Measurements from ENCODE around the gene ACOX2.

Gene ACOX2

GRCh38 chr3:58520403-58521335 lies 16.3 kb downstream of the ACOX2 start:
- Histone ChIP-seq H3K14ac (ENCODE audit: low read length) (no peak overlapping the region), H3K9me3 (replicated peaks in 1 of 2; ENCODE audit: control insufficient read depth in 2 of 2, insufficient read depth in 1 of 2, low read depth in 1 of 2, low read length in 2 of 2) (no peaks in the 10 kb centered on the region), H3K79me1 (ENCODE audit: low read depth, low read length) (no peaks in the 10 kb centered on the region), H3K9ac (ENCODE audit: low read depth, low read length, poor library complexity) (no peak overlapping the region), H3K27ac (replicated peaks; ENCODE audit: low read length) (no peak overlapping the region), H2BK15ac (ENCODE audit: low read length) (no peak overlapping the region), H3K36me3 (replicated peaks in 1 of 2; ENCODE audit: control insufficient read depth in 2 of 2, insufficient read depth in 2 of 2, low read length in 2 of 2) (no peaks in the 10 kb centered on the region), H3K4ac (ENCODE audit: low read length) (no peak overlapping the region), H4K91ac (ENCODE audit: low read depth, low read length, poor library complexity) (no peak overlapping the region), H3K18ac (ENCODE audit: low read length) (peak overlapping the region; percentile 38), H2BK120ac (ENCODE audit: low read depth, low read length) (no peak overlapping the region), H3K27me3 (ENCODE audit: control insufficient read depth in 3 of 3, insufficient read depth in 3 of 3, low read depth in 1 of 3, low read length in 3 of 3) (no peaks in the 10 kb centered on the region), H2BK12ac (ENCODE audit: low read length) (no peak overlapping the region), H3K23ac (ENCODE audit: low read depth, low read length, poor library complexity) (no peak overlapping the region), H3K4me1 (ENCODE audit: control insufficient read depth in 2 of 2, insufficient read depth in 1 of 2, low read depth in 1 of 2, low read length in 2 of 2) (peaks cover 17 to 25% of the 10 kb centered on the region in 2 donors), H2BK5ac (ENCODE audit: low read length) (no peak overlapping the region), H2AK5ac (ENCODE audit: low read depth, low read length) (peak overlapping the region; percentile 51), H4K8ac (ENCODE audit: low read depth, low read length) (no peak overlapping the region), H2AFZ (ENCODE audit: low read length) (no peak overlapping the region), H3K4me2 (ENCODE audit: insufficient read depth, low read length, poor library complexity, severe bottlenecking) (no peak overlapping the region), H3K4me3 (ENCODE audit: low read length in 2 of 2) (no peak overlapping the region)
- no peak for DNase-seq (ENCODE audit: low spot score)
- WGBS, 2 donors (ENCODE audit: extremely low coverage in 2 of 2, insufficient read length in 2 of 2, insufficient replicate concordance in 1 of 2), result no CpG with 5 or more reads among the region's 8 CpGs

GRCh38 chr3:58519668-58520402 lies 17.2 kb downstream of the ACOX2 start:
- Histone ChIP-seq H3K9ac (ENCODE audit: low read depth, low read length, poor library complexity) (no peak overlapping the region), H3K4me3 (ENCODE audit: low read length in 2 of 2) (no peak overlapping the region), H3K27me3 (ENCODE audit: control insufficient read depth in 3 of 3, insufficient read depth in 3 of 3, low read depth in 1 of 3, low read length in 3 of 3) (no peaks in the 10 kb centered on the region), H3K36me3 (replicated peaks in 1 of 2; ENCODE audit: control insufficient read depth in 2 of 2, insufficient read depth in 2 of 2, low read length in 2 of 2) (no peaks in the 10 kb centered on the region), H3K4ac (ENCODE audit: low read length) (no peak overlapping the region), H3K9me3 (replicated peaks in 1 of 2; ENCODE audit: control insufficient read depth in 2 of 2, insufficient read depth in 1 of 2, low read depth in 1 of 2, low read length in 2 of 2) (no peaks in the 10 kb centered on the region), H3K18ac (ENCODE audit: low read length) (peak overlapping the region; percentile 36), H2BK120ac (ENCODE audit: low read depth, low read length) (no peak overlapping the region), H4K91ac (ENCODE audit: low read depth, low read length, poor library complexity) (no peak overlapping the region), H2BK15ac (ENCODE audit: low read length) (no peak overlapping the region), H3K4me1 (ENCODE audit: control insufficient read depth in 2 of 2, insufficient read depth in 1 of 2, low read depth in 1 of 2, low read length in 2 of 2) (peaks cover 17 to 25% of the 10 kb centered on the region in 2 donors), H2AFZ (ENCODE audit: low read length) (no peak overlapping the region), H3K4me2 (ENCODE audit: insufficient read depth, low read length, poor library complexity, severe bottlenecking) (no peak overlapping the region), H3K79me1 (ENCODE audit: low read depth, low read length) (no peaks in the 10 kb centered on the region), H3K14ac (ENCODE audit: low read length) (no peak overlapping the region), H4K8ac (ENCODE audit: low read depth, low read length) (no peak overlapping the region), H3K23ac (ENCODE audit: low read depth, low read length, poor library complexity) (no peak overlapping the region), H2BK12ac (ENCODE audit: low read length) (no peak overlapping the region), H3K27ac (replicated peaks; ENCODE audit: low read length) (no peak overlapping the region), H2BK5ac (ENCODE audit: low read length) (no peak overlapping the region), H2AK5ac (ENCODE audit: low read depth, low read length) (no peak overlapping the region)
- no CpG with 5 or more reads among the region's 6 CpGs for WGBS, 2 donors (ENCODE audit: extremely low coverage in 2 of 2, insufficient read length in 2 of 2, insufficient replicate concordance in 1 of 2)
- no peak for DNase-seq (ENCODE audit: low spot score)

GRCh38 chr3:58518291-58518789 lies 18.6 kb downstream of the ACOX2 start:
- Histone ChIP-seq H3K18ac (ENCODE audit: low read length) (no peak overlapping the region), H2BK5ac (ENCODE audit: low read length) (no peak overlapping the region), H3K79me1 (ENCODE audit: low read depth, low read length) (no peaks in the 10 kb centered on the region), H3K4ac (ENCODE audit: low read length) (no peak overlapping the region), H3K4me2 (ENCODE audit: insufficient read depth, low read length, poor library complexity, severe bottlenecking) (no peak overlapping the region), H3K9ac (ENCODE audit: low read depth, low read length, poor library complexity) (no peak overlapping the region), H3K4me1 (ENCODE audit: control insufficient read depth in 2 of 2, insufficient read depth in 1 of 2, low read depth in 1 of 2, low read length in 2 of 2) (peaks cover 17 to 25% of the 10 kb centered on the region in 2 donors), H2AFZ (ENCODE audit: low read length) (no peak overlapping the region), H4K8ac (ENCODE audit: low read depth, low read length) (no peak overlapping the region), H3K27ac (replicated peaks; ENCODE audit: low read length) (no peak overlapping the region), H2BK15ac (ENCODE audit: low read length) (no peak overlapping the region), H2BK120ac (ENCODE audit: low read depth, low read length) (no peak overlapping the region), H4K91ac (ENCODE audit: low read depth, low read length, poor library complexity) (no peak overlapping the region), H3K4me3 (ENCODE audit: low read length in 2 of 2) (no peak overlapping the region), H2AK5ac (ENCODE audit: low read depth, low read length) (no peak overlapping the region), H3K23ac (ENCODE audit: low read depth, low read length, poor library complexity) (no peak overlapping the region), H3K27me3 (ENCODE audit: control insufficient read depth in 3 of 3, insufficient read depth in 3 of 3, low read depth in 1 of 3, low read length in 3 of 3) (no peaks in the 10 kb centered on the region), H2BK12ac (ENCODE audit: low read length) (no peak overlapping the region), H3K9me3 (replicated peaks in 1 of 2; ENCODE audit: control insufficient read depth in 2 of 2, insufficient read depth in 1 of 2, low read depth in 1 of 2, low read length in 2 of 2) (no peaks in the 10 kb centered on the region), H3K14ac (ENCODE audit: low read length) (no peak overlapping the region), H3K36me3 (replicated peaks in 1 of 2; ENCODE audit: control insufficient read depth in 2 of 2, insufficient read depth in 2 of 2, low read length in 2 of 2) (no peaks in the 10 kb centered on the region)
- no CpG with 5 or more reads among the region's 3 CpGs for WGBS, 2 donors (ENCODE audit: extremely low coverage in 2 of 2, insufficient read length in 2 of 2, insufficient replicate concordance in 1 of 2)
- no peak for DNase-seq (ENCODE audit: low spot score)

- no peak overlapping the region for H3K27ac ChIP-seq (replicated peaks; ENCODE audit: low read length)
- no peak overlapping the region for H4K91ac ChIP-seq (ENCODE audit: low read depth, low read length, poor library complexity)
- no peak overlapping the region for H3K4me3 ChIP-seq (ENCODE audit: low read length in 2 of 2)
- H3K27me3 ChIP-seq (ENCODE audit: control insufficient read depth in 3 of 3, insufficient read depth in 3 of 3, low read depth in 1 of 3, low read length in 3 of 3), result no peaks in the 10 kb centered on the region
- no CpG with 5 or more reads among the region's 3 CpGs for WGBS, 2 donors (ENCODE audit: extremely low coverage in 2 of 2, insufficient read length in 2 of 2, insufficient replicate concordance in 1 of 2)
- H3K9ac ChIP-seq (ENCODE audit: low read depth, low read length, poor library complexity), result no peak overlapping the region
- H4K8ac ChIP-seq (ENCODE audit: low read depth, low read length), result no peak overlapping the region
- no peak for DNase-seq (ENCODE audit: low spot score)
- H2BK15ac ChIP-seq (ENCODE audit: low read length), result no peak overlapping the region
- no peak overlapping the region for H2AFZ ChIP-seq (ENCODE audit: low read length)
- H3K79me1 ChIP-seq (ENCODE audit: low read depth, low read length), result no peaks in the 10 kb centered on the region
- no peak overlapping the region for H3K14ac ChIP-seq (ENCODE audit: low read length)
- no peaks in the 10 kb centered on the region for H3K36me3 ChIP-seq (replicated peaks in 1 of 2; ENCODE audit: control insufficient read depth in 2 of 2, insufficient read depth in 2 of 2, low read length in 2 of 2)
- H2AK5ac ChIP-seq (ENCODE audit: low read depth, low read length), result no peak overlapping the region
- peaks cover 0 to 4% of the 10 kb centered on the region in 2 donors for H3K4me1 ChIP-seq (ENCODE audit: control insufficient read depth in 2 of 2, insufficient read depth in 1 of 2, low read depth in 1 of 2, low read length in 2 of 2)
- H3K4ac ChIP-seq (ENCODE audit: low read length), result no peak overlapping the region
- H2BK5ac ChIP-seq (ENCODE audit: low read length), result no peak overlapping the region
- H2BK120ac ChIP-seq (ENCODE audit: low read depth, low read length), result no peak overlapping the region
- no peaks in the 10 kb centered on the region for H3K9me3 ChIP-seq (replicated peaks in 1 of 2; ENCODE audit: control insufficient read depth in 2 of 2, insufficient read depth in 1 of 2, low read depth in 1 of 2, low read length in 2 of 2)
- H2BK12ac ChIP-seq (ENCODE audit: low read length), result no peak overlapping the region
- no peak overlapping the region for H3K18ac ChIP-seq (ENCODE audit: low read length)
- H3K4me2 ChIP-seq (ENCODE audit: insufficient read depth, low read length, poor library complexity, severe bottlenecking), result no peak overlapping the region
- H3K23ac ChIP-seq (ENCODE audit: low read depth, low read length, poor library complexity), result no peak overlapping the region
Observed at GRCh38 chr3:58514405-58514804, 22.6 kb downstream of the ACOX2 start.

Data from neuronal stem cell (in vitro differentiated cells).